LHCN-M2 (cell line): ENCODE data around the gene RAB39A. TPM values are rescaled to one million over a fixed set of nuclear protein-coding genes. Genes with fewer than 3 reads are reported as not detected.

Experiments
- total RNA-seq: library from RNA; depleted of rRNA; stranded (reverse); fragments of >200 nt; gene quantifications from 2 replicates; pipeline ENCODE4 v1.2.3, GENCODE V29; 2014; rRNA removed

The RAB39A gene
- total RNA-seq, 1 experiment from 2014 or later = not detected

Other genes starting within 250 kb of the RAB39A start
- gene SLN, start 216.4 kb upstream of the RAB39A start, total RNA-seq = not detected in 2 replicates
- 9.3 and 13.8 TPM in 2 replicates for gene SLC35F2, start 69.7 kb upstream of the RAB39A start, total RNA-seq
- gene CUL5, start 80.5 kb downstream of the RAB39A start, total RNA-seq = 26.2 and 30.0 TPM in 2 replicates
- gene ACAT1, start 193.1 kb downstream of the RAB39A start, total RNA-seq = 183 and 196 TPM in 2 replicates